CD4-positive, alpha-beta T cell treated with Interferon gamma for 1 hour (primary cell): ENCODE results near the gene ISM1.

Experiments
- DNase-seq: peaks from one replicate; pipeline ENCODE4 v3.0.0-alpha.2; 2020

The ISM1 gene

DNA sequence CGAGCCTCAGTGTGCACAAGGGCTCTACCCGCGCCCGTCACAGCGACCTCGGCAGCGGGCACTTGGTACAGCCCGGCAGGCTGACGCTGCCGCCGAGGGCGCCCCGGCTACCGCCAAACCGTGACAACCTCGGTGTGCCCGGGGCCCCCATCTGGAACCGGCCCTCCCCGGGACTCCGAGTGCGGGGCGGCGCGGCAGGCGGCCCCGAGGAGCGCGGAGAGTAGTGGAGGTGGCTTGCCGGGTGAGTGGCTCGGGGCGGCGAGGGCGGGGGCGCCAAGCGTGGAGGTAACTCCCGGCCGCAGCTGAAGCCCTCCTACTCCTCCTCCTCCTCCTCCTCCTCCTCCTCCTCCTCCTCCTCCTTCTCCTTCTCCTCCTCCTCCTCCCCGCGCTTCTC is at the start of gene ISM1:
TSS of gene ISM1 (plus strand) at position 371 of the 394 bp plus-strand sequence. CDS start 503 bp downstream, outside the sequence.
- no peak for DNase-seq

DNA sequence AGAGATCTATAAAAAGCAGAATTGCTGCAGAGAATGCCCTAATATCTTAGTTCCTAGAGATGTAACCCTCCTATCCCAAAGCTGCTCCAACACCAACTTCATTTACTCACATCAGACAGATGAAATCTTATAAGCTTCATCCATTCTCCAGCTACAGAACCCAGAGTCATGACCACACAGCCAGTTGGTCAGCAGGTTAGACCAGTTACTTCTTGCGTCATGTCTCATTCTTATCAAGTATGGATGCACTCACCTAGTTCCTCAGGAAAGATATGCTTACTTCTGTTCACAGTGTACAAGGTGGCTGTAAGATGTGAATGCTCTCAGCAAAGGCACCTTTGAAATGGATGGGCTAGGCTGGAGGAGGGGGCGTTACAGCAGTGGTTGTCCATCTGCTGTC is 47.9 kb upstream of the ISM1 start:
- DNase-seq = no peak

DNA sequence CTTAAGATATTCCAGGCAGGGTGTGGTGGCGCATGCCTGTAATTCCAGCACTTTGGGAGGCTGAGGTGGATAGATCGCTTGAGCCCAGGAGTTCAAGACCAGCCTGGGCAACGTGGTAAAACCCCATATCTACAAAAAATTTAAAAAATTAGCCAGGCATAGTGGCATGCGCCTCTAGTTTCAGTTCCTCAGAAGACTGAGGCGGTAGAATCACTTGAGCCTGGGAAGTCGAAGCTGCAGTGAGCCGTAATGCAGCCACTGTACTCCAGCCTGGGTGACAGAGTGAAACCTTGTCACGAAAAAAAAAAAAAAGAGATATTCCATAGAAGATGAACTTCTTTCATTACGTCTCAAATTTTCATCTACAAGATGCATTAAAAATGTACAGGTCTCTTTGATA is 46.7 kb upstream of the ISM1 start:
- no peak for DNase-seq

DNA sequence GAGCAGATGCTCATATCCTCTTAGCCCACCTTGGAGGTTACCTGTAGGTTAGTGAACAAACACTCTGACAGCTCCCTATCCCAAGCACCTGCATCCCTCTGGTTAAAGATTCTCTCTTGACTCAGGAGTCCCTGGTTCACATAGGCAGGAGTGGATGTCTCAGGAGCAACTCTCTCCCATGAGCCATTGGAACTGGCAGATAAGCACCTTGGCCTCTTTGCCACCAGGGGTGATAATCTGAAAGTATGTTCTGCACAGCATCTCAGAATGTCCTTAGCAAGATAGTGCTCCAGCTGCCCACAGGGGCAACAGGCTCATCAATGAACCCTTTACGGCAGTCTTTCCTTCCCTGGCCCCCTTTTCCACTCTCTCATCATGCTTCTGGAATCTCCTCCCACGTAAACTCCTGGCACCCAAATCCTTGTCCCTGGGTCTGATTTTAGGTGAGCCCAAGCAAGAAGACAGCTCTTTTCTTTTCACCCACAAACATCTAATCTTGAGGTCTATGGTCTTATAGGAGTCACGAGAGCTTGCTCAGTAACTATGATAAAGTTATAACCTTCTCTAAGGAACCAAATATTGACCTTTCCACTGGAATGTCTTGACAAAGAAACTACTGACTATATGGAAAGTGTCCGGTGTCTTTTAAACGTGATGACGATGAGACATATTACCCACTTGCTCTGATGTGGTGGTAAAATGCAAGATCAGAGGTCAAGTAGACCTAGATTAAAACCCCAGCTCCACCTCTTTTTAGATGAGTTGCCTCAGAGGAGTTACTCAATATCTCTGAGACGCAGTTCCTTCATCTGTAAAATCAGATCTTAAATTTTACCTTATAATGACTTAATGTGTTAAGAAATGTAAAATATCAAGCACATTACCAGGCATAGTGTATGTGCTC is 39.8 kb upstream of the ISM1 start:
- DNase-seq = no peak

DNA sequence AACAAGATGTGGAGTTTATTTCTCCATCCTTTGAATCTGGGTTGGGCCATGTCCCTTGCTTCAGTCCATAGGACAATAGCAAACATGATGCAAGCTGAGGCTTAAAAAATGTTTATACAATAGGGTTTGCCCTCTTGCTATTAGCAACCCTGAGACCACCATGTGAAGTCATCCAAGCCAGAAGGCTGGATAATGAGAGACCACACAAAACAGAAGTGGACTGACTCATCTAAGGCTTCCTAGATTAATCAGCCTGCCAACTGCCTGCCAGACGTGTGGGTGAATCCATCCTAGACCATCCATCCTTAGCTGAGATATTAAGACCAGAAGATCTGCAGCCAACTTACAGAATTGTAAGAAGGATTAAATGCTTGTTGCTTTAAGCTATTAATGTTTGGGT is 38.1 kb upstream of the ISM1 start:
- DNase-seq = no peak

DNA sequence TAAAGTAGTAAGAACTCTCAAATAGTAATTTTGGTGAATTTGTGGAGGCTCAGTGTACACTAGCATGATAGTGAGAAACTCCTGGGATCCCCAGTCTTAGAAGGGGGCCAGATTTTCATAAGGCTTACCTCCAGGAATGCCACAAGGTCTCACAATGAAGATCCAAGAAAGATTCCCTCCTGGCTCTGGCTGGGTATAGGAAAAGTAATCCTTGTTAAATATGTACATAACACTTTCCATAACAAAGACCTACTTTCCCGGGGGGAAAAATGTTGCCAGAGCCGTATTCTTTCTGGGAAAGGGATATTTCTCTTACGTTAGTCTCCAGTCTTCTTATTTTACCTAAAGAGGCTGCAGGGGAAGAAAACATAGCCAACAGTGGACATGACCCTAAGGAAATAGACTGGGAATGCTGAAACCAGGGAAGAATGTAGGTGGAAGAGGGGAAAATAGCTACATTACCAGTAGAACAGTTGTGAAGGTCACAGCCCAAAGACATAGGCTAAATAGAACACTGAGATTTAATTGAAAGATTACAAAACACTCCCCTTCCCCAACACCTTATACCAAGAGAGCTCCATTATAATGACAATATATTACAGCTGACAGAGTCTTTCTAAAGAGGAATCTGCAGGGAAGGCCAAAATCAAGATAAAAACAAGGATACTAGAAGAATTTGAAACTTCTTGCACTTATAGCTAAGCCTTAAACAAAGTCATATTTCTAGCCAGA is 34.9 kb upstream of the ISM1 start:
- no peak for DNase-seq

DNA sequence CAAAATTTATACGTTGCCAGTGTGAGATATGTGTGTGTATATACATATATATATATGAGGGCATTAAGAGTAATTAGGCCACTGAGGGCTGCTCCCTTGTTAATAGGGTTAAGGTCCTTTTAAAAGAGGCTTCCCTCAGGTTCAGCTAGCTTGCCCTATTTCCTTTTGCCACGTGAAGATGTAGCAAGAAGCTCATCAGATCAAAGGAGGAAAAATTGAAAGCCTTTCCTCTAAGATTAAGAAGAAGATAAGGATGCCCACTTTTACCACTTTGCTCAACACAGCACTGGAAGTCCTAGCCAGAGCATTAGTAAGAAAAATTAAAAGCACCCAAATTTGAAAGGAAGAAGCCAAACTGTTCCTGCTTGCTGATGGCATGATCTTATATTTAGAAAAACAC is 33.2 kb upstream of the ISM1 start:
- DNase-seq = no peak

DNA sequence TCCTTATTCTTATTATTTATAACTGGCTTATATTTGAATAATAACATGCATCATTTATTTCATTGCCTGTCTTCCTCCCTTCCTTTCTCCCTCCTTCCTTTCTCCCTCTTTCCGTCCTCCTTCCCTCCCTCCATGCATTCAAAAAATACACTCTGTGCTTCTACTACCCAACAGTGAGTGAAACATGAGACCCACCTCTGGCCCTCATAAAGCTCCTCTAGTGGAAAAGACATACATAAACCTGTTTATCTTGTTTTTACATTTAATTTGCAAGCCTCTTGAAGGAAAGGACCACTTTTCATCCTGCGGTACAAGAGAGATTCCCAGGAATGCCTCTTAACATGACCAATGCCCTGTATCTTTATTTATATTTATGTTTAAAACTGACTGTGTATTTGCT is 21.8 kb upstream of the ISM1 start:
- DNase-seq = no peak

DNA sequence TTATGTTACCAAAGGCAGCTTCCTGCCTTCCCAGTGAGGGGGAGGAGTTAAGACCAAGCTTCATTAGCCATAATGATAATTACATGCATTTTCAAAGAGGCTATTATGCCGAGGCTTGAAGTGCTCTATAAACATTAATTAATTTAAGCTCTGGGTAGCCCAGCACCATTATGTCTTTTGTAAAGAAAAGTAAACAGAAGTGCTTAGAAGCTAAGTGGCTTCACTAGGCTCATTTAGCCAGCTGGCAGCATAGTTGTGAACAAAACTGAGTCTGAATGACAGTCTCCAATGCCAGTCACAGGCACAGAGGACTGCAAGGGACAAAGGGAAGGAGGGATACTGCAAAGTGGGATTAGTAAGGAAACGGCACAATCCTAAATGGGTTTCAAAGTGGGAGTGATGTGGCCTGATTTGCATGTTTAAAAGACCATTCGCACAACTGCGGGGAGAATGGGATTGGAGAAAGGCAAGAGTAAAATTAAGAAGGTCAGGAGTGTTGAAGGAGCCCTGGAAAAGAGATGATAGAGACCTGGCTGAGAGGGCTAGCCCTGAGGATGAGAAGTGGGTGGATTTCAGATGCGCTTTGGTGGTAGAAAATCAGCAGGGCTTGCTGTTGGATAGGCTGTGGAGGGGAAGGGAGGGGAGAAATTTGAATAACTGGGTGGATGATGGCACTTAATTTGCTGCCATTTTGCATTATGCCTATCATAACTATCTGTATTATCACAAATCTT is 20.1 kb upstream of the ISM1 start:
- no peak for DNase-seq

DNA sequence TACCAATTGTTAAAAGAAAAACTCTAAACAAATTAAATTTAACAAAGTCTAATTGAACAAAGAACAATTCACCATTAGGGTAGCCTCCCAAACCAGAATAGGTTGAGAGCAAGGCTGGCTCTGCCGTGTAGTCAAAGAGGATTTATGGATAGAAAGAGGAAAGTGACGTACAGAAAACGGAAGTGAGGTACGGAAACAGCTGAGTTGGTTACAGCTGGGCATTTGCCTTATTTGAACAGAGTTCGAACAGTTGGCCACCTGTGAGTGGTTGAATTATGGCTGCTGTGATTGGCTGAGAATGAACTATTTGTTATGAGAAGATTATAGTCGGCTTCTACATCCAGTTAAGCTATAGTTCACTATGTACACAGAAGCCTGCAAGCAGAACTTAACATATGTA is 18.5 kb upstream of the ISM1 start:
- DNase-seq = no peak

DNA sequence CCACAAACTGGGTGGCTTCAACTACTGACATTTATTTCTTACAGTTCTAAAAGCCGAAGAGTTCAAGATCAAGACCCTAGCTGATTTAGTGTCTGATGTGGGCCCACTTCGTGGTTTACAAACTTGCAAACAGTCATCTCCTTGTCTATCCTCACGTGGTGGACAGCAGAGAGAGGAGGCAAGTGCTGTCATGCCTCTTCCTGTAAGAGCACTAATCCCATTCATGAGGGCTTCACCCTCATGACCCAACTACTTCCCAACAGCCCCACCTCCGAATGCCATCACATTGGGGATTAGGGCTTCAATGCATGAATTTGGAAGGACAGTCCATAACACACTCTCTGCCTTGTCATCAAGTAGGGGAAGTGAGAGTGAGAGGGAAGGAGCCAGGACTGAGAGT is 15.6 kb upstream of the ISM1 start:
- DNase-seq = no peak

DNA sequence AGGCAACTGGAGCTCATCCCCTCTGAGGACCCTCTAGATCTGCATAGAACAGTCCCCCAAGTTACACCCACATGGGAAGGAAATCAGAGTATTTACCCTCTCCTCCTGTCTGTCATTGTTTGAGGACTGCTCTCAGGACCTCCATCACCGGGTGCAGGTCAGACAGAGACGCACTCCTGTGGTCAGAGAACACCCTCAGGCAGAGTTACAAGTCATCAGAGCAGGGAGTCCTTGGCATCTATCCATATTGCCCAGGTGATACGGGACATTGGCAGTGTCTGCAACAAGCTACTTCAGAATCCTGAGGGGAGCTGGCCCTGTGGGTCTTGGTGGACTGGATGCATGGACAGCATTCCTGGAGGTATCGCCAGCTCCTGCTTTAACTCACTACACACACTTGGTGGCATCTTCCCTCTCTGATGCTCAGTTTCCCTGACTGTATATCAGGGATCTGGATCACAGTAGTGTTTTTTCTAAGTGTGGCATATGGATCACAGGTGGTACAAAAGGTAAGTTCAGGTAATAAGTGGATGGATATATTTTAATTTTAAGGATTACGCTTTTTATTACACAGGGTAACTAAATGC is 15.1 kb upstream of the ISM1 start:
- no peak for DNase-seq

DNA sequence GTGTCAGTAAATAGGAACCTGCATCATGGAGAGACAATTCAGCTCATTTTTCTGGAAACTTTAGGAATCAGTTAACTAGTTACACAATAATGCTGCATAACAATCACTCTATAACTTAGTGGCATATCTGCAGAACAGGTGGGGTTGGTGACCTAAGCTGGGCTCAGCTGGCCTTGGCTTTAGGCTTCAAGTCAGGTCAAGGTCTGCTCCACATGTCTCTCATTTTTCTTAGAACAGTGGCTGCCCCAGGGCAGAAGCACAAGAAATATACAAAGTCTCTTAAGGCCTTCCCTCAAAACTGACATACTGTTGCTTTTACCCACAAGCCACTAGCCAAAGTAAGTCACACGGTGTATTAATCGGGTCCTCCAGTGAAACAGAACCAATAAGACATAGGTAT is 14.1 kb upstream of the ISM1 start:
- DNase-seq = no peak

DNA sequence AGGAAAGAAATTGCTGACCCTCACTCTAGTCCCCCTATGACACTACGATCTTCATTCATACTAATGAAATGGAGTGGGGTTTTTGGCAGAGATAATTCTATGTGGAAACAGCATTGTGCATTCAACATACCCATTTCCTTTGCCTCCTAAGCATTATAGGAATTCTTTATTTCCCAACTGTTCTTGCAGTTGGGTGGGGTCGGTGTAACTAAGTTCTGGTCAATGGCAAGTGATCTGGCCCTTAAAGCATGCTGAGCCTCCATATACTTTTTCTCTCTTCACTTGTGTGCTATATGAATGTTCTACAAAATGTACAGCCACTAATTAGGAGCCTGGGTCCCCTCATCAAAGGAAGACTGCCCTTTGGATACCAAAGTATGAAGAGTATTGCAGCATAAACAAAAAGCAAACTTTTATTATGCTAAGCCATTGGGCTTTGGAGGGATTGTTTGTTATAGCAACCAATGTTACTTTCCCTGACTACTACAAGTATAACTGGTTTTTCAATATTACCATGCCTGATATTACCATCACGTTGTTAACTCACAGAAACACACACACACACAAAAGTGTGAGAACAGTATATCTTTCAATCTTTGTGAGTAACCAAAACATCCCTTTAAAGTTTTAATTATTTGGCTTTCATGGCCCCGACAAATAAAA is 9.0 kb upstream of the ISM1 start:
- DNase-seq = no peak

DNA sequence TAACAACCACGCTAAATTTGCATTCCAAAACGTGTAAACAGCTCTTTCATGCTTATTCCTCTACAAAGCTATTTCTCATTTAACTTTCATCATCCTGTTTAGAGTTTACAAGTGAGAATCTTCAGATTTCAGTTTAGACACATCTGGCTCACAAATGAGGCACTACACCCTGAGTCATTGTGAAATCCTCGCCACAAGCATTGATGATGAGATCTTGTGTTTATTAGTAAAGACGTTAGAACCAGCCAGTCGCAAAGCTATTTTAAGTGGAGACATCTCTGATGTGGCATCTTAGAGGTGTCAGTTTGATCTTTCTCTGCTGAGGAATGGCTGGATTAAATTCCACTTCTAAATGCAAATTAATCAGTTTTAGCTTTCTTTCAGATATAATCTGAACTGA is 8.3 kb upstream of the ISM1 start:
- no peak for DNase-seq

DNA sequence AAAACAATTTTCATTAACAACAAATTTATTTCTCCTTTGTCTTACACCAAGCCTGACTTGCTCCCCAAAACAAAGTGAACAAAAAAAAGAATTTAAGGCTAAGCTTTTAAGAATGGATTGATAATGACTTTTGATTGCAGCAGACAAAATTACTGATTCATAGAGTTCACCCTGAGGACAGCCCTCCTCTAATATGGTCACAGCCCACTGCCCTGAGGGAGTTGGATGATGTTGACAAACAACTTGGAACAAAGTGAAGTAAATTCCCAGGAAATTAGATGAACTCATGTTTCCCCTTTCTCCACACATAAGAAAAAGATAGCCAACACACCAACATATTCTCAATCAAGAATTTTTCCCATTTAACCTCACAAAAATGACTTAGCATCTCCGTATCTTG is 7.7 kb upstream of the ISM1 start:
- DNase-seq = no peak

DNA sequence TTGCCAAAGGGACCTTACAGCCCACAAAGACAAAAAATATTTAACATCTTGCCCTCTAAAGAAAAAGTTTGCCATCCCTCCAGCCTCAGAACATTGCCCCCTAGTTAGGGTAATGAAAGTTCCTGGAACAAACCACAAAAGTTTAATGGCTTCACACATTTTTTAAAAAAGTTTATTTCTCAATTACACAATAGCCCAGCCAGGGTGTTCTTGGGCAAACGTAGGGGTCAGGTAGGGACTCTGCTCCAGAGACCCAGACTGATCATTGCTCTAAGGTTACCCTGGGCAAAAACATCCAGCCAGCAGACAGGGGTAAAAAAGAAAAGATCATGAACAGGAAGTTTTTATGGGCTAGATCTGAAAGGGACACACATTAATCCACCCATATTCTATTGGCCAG is 4.5 kb upstream of the ISM1 start:
- no peak for DNase-seq

DNA sequence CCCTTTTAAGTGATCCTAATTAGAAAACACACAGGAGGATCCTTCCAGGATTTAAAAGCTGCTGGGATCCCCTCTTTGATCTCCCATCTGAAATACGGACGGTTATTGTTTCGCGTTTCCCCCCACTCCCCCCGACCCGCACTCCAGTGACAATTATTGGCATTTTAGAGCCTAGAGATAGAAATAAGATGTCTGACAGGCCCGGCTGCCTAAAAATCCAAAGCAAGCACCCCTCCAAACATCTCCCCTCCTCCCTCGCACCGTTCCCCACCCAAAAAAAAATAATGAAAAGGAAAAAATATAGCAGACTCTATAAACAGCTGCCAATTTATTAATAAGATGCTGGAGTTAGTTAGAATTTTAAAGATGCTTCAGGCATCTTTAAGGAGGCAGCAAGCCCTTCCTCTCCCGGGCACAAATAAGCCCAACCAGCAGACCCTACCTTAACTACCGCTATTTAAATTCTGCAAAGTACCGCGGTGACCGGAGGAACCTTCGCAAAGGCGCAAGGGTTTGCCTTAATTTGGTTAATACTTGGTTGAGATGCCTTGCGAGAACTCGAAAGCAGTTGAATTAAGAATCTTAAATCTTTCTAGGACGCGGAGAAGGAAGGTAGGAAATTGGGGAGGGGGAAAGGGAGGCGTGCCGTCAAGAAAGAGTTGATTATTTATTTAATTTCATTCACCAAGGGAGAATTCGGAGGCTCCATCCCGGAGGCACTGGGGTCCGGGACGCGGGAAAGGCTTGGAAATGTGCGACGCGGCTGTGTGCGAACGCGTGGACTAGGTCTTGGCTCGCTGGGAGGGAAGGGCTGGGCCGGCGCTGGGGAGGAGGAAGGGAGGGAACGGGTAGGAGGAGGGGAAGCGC is 1.5 kb upstream of the ISM1 start:
- DNase-seq = no peak

DNA sequence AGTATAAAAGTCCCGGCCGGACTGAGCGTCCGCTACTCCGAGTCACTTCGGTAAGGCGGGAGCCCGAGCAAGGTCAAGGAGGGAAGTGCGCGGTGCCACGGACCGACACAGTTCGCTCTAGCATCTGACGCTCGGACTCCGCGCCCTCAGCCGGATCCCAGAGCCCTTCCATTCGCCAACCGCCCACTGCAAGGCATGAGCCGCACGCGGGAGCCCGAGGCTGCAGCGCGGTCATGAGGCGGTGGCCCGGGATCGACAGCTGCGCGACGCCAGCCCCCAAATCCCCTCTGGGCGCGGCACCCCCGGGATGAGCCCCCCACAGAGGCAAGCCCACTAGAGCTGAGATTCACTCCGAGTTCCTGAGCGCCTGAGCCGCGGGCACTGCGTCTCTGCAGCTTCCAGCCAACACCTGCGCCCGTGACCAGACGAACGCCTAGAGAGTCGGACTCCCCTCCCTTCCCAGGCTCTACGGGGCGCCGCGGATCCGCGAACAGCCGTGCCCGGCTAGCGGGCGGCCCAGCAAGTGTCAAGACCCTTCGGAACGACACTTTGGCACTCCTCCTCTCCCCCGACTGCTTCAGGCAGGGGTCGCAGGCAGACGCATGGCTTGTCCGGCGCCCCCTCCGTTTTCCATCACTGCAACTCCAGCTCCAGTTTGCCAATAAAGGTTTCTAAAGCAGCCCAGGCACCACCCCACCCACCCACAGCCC is 725 bp upstream of the ISM1 start:
- DNase-seq = no peak

DNA sequence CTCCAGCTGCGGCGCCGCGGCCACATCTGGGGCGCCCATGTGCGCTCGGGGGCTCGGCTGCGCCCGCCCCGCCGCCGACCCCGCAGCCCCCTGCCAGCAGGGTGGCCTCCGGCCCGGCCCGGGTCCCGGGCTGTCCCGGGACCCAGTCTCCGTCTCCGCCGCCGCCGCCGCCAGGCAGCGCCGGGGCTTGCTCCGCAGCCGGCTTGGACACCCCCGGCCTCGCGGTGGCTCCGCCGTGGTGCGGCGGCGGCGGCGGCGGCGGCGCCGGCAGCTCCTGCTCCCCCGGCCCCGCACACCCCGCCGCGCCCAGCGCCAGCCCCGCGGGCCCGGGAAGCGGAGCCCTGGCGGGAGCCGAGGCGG is 219 bp downstream of the ISM1 start:
- DNase-seq = no peak

DNA sequence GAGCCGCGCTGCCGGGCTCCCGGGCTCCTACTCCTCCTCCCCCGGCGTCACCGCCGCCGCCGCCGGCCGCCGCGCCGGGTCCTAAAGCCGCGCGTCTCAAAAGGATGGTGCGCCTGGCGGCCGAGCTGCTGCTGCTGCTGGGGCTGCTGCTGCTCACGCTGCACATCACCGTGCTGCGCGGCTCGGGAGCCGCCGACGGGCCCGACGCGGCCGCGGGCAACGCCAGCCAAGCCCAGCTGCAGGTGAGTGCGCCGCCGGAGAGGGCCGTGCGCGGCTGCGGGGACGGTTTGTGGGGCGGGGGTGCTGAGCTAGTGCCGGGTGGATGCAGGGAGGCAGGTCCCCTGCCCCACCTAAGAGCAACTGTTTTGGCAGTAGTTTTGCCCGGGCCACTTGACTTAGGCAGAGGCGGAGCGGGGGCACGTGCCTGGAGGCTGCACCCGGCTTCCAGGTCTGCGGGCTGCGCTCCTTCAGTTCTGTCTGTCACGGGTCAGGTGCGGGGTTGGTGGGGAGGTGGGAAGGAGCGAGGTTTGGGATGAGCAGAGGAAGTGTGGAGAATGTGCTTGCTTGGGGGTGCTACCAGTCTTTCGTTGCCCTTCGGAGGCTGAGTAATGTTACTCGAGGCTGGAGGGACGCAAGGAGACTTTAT is 722 bp downstream of the ISM1 start:
- peak; percentile 39 for DNase-seq
